ENCODE results near the gene ARF1. TPM values are rescaled to one million over a fixed set of nuclear protein-coding genes. Genes with fewer than 3 reads are reported as not detected.

Gene ARF1
- total RNA-seq, 2 experiments from 2014 or later: 318 to 322 TPM

DNA sequence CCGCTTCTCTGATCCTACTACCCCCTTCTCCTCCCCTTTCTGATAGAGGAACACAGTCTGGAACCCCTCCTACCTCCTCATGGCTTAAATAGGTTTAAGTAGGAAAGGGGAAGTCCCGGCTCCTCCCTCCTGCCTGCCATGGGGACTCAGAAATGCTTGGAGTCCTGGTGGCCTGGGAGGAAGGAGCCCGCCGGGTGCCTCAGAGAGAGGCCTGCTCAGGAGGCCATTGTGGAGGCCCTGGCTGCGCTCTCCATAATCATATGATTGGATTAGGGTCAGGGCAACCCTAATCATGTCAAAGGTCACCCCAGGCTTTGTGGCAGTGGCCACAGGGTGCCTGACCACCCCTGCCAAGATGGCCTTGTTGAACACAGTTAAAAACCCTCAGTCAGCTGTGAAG lies 46.7 kb upstream of the ARF1 start:
- ChIA-PET CTCF (no interaction called here), POLR2A (no interaction called here)
- DNase-seq (no peak), ATAC-seq (ENCODE audit: poor library complexity) (no peak)
- no peaks in the 10 kb centered on the region for H3K36me3 ChIP-seq (ENCODE audit: insufficient read depth, low read length)
- peaks cover 65% of the 10 kb centered on the region for H3K27me3 Mint-ChIP-seq
- peaks cover 45% of the 10 kb centered on the region in 2 experiments for H3K27me3 ChIP-seq (ENCODE audit: control insufficient read depth in 1 of 2, insufficient read depth in 2 of 2, low read length in 2 of 2)
- no peaks in the 10 kb centered on the region for H3K36me3 Mint-ChIP-seq (ENCODE audit: low read depth)
- no peaks in the 10 kb centered on the region for H3K9me3 Mint-ChIP-seq
- peaks cover 8% of the 10 kb centered on the region for H3K4me1 ChIP-seq (ENCODE audit: insufficient read depth, low read length)
- H3K27ac Mint-ChIP-seq: no peak overlapping the region
- no peak overlapping the region for H3K4me3 ChIP-seq (ENCODE audit: low read length)
- H3K4me3 Mint-ChIP-seq: no peak overlapping the region
- H3K4me1 Mint-ChIP-seq (ENCODE audit: low read depth): no peaks in the 10 kb centered on the region
- TF ChIP-seq, protein P1, sequence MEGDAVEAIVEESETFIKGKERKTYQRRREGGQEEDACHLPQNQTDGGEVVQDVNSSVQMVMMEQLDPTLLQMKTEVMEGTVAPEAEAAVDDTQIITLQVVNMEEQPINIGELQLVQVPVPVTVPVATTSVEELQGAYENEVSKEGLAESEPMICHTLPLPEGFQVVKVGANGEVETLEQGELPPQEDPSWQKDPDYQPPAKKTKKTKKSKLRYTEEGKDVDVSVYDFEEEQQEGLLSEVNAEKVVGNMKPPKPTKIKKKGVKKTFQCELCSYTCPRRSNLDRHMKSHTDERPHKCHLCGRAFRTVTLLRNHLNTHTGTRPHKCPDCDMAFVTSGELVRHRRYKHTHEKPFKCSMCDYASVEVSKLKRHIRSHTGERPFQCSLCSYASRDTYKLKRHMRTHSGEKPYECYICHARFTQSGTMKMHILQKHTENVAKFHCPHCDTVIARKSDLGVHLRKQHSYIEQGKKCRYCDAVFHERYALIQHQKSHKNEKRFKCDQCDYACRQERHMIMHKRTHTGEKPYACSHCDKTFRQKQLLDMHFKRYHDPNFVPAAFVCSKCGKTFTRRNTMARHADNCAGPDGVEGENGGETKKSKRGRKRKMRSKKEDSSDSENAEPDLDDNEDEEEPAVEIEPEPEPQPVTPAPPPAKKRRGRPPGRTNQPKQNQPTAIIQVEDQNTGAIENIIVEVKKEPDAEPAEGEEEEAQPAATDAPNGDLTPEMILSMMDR (IDR thresholded peaks at IDR 0.05): no peak
- peaks cover 0 to 19% of the 10 kb centered on the region in 2 experiments for H3K9me3 ChIP-seq (ENCODE audit: control insufficient read depth in 1 of 2, insufficient read depth in 1 of 2, low read length in 2 of 2)
- no peak overlapping the region for H3K27ac ChIP-seq (ENCODE audit: low read depth in 1 of 2, low read length in 2 of 2)
- intact Hi-C loops (cut with DNase I, micrococcal nuclease): no loop called here

DNA sequence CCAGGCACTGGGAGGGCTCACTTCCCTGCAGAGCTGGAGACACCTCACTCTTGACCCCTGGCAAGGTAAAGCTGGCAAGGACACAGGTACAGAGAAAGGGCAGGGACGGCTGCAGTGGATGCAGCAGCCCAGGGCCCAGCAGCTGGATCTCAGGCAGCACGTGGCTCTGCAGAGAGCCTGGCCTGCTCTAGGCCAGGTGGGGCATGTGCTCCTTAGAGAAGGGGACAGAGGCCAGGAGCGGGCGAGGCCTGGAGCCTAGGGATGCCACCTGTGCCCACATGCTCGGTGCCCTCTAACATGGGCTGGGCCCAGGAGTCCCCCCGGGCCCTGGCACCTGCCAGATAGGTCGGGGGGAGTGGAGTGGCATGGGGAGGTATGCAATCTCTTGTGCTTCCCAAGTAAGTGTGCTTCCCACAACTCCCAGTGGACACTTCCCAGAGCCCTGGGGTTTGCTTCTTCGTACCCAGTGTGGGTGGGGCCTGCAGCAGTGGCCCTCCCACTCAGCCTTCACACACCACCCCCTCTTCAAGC lies 45.7 kb upstream of the ARF1 start:
- Mint-ChIP-seq H3K27ac (no peak overlapping the region), H3K36me3 (ENCODE audit: low read depth) (no peaks in the 10 kb centered on the region), H3K27me3 (peaks cover 56% of the 10 kb centered on the region), H3K9me3 (no peaks in the 10 kb centered on the region), H3K4me1 (ENCODE audit: low read depth) (no peaks in the 10 kb centered on the region), H3K4me3 (no peak overlapping the region)
- DNase-seq: peak in 2 of 14 experiments; percentile 6 to 29
- Histone ChIP-seq H3K27me3 (ENCODE audit: control insufficient read depth in 1 of 2, insufficient read depth in 2 of 2, low read length in 2 of 2) (peaks cover 45% of the 10 kb centered on the region in 2 experiments), H3K4me3 (ENCODE audit: low read length) (no peak overlapping the region), H3K36me3 (ENCODE audit: insufficient read depth, low read length) (no peaks in the 10 kb centered on the region), H3K4me1 (ENCODE audit: insufficient read depth, low read length) (peaks cover 8% of the 10 kb centered on the region), H3K27ac (ENCODE audit: low read depth in 1 of 2, low read length in 2 of 2) (no peak overlapping the region), H3K9me3 (ENCODE audit: control insufficient read depth in 1 of 2, insufficient read depth in 1 of 2, low read length in 2 of 2) (peaks cover 0 to 14% of the 10 kb centered on the region in 2 experiments)
- ATAC-seq (ENCODE audit: poor library complexity): no peak
- intact Hi-C loops (cut with DNase I, micrococcal nuclease): no loop called here
- POLR2A ChIA-PET: no interaction called here
- TF ChIP-seq, protein P1 (IDR thresholded peaks at IDR 0.05): no peak
- CTCF ChIA-PET: no interaction called here

DNA sequence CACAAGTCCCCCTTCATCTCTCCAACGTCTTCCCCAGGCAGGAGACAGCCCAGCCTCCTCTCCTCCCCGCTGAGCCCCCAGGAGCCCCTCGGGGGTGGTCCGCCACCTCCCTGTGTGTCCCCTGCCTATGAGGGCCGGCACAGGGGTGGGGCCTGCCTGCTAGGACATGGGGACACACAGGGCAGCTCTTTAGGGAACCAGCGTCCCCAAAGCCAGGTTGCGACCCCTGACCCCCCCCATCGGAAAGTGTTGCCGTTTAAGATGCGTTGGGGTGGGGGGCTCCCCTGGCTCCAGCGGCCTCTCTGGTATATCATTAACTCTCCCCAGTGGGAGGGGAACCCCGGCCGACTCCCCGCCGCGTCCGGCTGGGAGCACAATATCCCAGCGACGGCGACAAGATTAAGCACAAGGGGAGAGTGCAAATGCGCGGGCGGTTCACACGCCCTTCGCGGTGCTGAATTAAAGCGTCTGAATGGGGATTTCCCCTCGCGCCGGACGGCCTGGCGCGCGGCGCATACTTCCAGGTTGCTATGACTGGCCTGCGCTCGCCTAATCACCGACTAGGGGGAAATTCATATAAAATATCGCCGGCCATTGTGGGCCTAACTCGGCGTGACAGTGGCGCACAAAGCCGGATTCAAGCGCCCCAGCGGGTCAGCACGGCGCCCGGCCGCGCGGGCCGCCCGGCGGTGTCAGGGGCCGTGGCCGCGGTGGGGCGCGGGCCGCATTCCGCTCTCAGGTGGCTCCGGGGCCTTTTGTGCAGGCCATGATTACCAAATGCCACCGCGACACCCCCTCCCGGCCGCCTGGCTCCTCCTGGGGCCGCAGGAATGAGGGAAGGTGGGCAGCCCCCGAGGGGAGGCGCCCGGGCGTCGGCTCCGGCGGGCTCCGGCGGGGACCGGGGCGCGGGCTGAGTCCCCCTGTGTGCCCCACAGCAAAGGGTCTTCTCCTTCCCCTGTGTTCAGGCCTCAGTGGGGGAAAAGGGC lies 44.8 kb upstream of the ARF1 start:
- H3K27ac Mint-ChIP-seq: no peak overlapping the region
- CTCF ChIA-PET: no interaction called here
- DNase-seq (peak in 5 of 14 experiments; percentile 8 to 52 (median 31)), ATAC-seq (ENCODE audit: poor library complexity) (peak; percentile 41)
- intact Hi-C loops (cut with DNase I, micrococcal nuclease): no loop called here
- H3K4me1 Mint-ChIP-seq (ENCODE audit: low read depth): no peaks in the 10 kb centered on the region
- no peaks in the 10 kb centered on the region for H3K36me3 Mint-ChIP-seq (ENCODE audit: low read depth)
- Histone ChIP-seq H3K9me3 (ENCODE audit: control insufficient read depth in 1 of 2, insufficient read depth in 1 of 2, low read length in 2 of 2) (peaks cover 0 to 14% of the 10 kb centered on the region in 2 experiments), H3K4me1 (ENCODE audit: insufficient read depth, low read length) (peaks cover 8% of the 10 kb centered on the region), H3K27ac (ENCODE audit: low read depth in 1 of 2, low read length in 2 of 2) (no peak overlapping the region), H3K36me3 (ENCODE audit: insufficient read depth, low read length) (no peaks in the 10 kb centered on the region), H3K27me3 (ENCODE audit: control insufficient read depth in 1 of 2, insufficient read depth in 2 of 2, low read length in 2 of 2) (peaks cover 45% of the 10 kb centered on the region in 2 experiments), H3K4me3 (ENCODE audit: low read length) (peak overlapping the region; percentile 28)
- TF ChIP-seq, protein P1 (IDR thresholded peaks at IDR 0.05): no peak
- H3K4me3 Mint-ChIP-seq: no peak overlapping the region
- POLR2A ChIA-PET: no interaction called here
- H3K9me3 Mint-ChIP-seq: no peaks in the 10 kb centered on the region
- peaks cover 52% of the 10 kb centered on the region for H3K27me3 Mint-ChIP-seq

Measured in CD4-positive, alpha-beta T cell (primary cell).